SU-DHL-6 (cell line): ENCODE measurements around the gene TTC27.

Source experiments
- H2AFZ ChIP-seq: fragments of 200-600 bp; sonication (generic); 2 replicates; pipeline ENCODE4 v1.6.1; 2014; ENCODE audit warnings: low read depth, mild to moderate bottlenecking, moderate library complexity, mixed read lengths, antibody characterized with exemption, low read length; ENCODE audit not compliant: severe bottlenecking
- H3F3A ChIP-seq: fragments of 200-600 bp; shearing (Covaris generic); 2 replicates; pipeline ENCODE4 v1.6.0; 2016; ENCODE audit warnings: antibody characterized with exemption, mild to moderate bottlenecking; ENCODE audit not compliant: insufficient read depth
- H3K27ac ChIP-seq: fragments of 200-600 bp; sonication (generic); 2 replicates; pipeline ENCODE4 v1.5.1; 2016; ENCODE audit warnings: low read depth, mild to moderate bottlenecking, low read length, moderate library complexity, mixed read lengths
- H3K27me3 ChIP-seq: fragments of 200-600 bp; sonication (generic), shearing (Covaris generic); 2 replicates; pipeline ENCODE4 v1.6.0; 2014; ENCODE audit warnings: mild to moderate bottlenecking, low read length
- H3K36me3 ChIP-seq: fragments of 200-600 bp; sonication (generic); 2 replicates; pipeline ENCODE4 v1.6.1; 2014; ENCODE audit warnings: mild to moderate bottlenecking, low read length, mixed read lengths
- H3K4me2 ChIP-seq: fragments of 300-600, 200-600 bp; shearing (Covaris generic), sonication (generic); 2 replicates; pipeline ENCODE4 v1.6.0; 2014; ENCODE audit warnings: low read length, low read depth, mild to moderate bottlenecking; ENCODE audit not compliant: poor library complexity, severe bottlenecking
- H3K4me3 ChIP-seq: fragments of 200-600 bp; sonication (generic); 2 replicates; pipeline ENCODE4 v1.5.1; 2014; ENCODE audit warnings: antibody characterized with exemption, low read length, mild to moderate bottlenecking, mixed read lengths; ENCODE audit not compliant: insufficient read depth, poor library complexity, severe bottlenecking
- H3K79me2 ChIP-seq: fragments of 200-600 bp; sonication (generic); 2 replicates; pipeline ENCODE4 v1.6.1; 2014; ENCODE audit warnings: mild to moderate bottlenecking, low read length, moderate library complexity; ENCODE audit not compliant: insufficient read depth
- H3K9ac ChIP-seq: fragments of 200-600 bp; sonication (generic); 2 replicates; pipeline ENCODE4 v1.7.0; 2014; ENCODE audit warnings: mild to moderate bottlenecking, low read length
- H3K9me2 ChIP-seq: fragments of 200-600 bp; sonication (generic); replicated peaks from 2 replicates; pipeline ENCODE4 v1.6.1; 2014; ENCODE audit warnings: low read length; ENCODE audit not compliant: insufficient read depth
- H3K9me3 ChIP-seq: fragments of 200-600 bp; sonication (generic); 2 replicates; pipeline ENCODE4 v1.6.1; 2014; ENCODE audit warnings: low read length, mixed read lengths; ENCODE audit not compliant: insufficient read depth
- H4K20me1 ChIP-seq: fragments of 200-600 bp; sonication (generic); 2 replicates; pipeline ENCODE4 v1.6.1; 2014; ENCODE audit warnings: low read depth, mild to moderate bottlenecking, antibody characterized with exemption, low read length, moderate library complexity, mixed read lengths
- EZH2phosphoT487 ChIP-seq: fragments of 200-600 bp; sonication (generic), shearing (Covaris generic); conservative IDR thresholded peaks from 2 replicates; pipeline ENCODE4 v1.6.1; 2018; ENCODE audit warnings: mild to moderate bottlenecking, antibody characterized with exemption, low read length, moderate library complexity, mixed read lengths
- TF ChIP-seq, protein P1 (sequence below): fragments of 200-600 bp; sonication (generic); IDR thresholded peaks from one replicate; pipeline ENCODE4 v1.5.1; 2017; ENCODE audit warnings: antibody characterized with exemption, mild to moderate bottlenecking, low read length, moderate library complexity; ENCODE audit not compliant: insufficient read depth, poor library complexity, severe bottlenecking

TTC27 gene

DNA sequence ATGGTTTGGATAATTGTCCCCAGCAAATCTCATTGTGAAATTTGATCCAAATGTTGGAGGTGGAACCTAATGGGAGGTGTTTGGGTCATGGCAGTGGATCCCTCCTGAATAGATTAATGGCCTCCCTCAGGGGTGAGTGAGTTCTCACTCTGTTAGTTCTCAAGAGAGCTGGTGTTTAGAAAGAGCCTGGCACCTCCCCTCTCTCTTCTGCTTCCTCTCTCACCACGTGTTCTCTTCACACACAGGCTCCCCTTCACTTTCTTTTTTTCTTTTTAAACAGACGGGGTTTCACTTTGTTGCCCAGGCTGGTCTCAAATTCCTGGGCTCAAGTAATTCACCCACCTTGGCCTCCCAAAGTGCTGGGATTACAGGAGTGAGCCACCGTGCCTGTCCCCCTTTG is 207.3 kb downstream of the TTC27 start:
- Histone ChIP-seq H3K27me3 (no peaks in the 10 kb centered on the region), H3K4me3 (no peak overlapping the region), H3F3A (no peaks in the 10 kb centered on the region), H4K20me1 (no peaks in the 10 kb centered on the region), H3K9me3 (no peaks in the 10 kb centered on the region), H3K36me3 (no peaks in the 10 kb centered on the region), H3K79me2 (no peaks in the 10 kb centered on the region), H3K27ac (no peak overlapping the region), H3K4me2 (no peak overlapping the region), H2AFZ (peak overlapping the region; percentile 38), H3K9ac (no peak overlapping the region), H3K9me2 (no peaks in the 10 kb centered on the region)
- TF ChIP-seq EZH2phosphoT487 = no peak
- TF ChIP-seq, protein P1, sequence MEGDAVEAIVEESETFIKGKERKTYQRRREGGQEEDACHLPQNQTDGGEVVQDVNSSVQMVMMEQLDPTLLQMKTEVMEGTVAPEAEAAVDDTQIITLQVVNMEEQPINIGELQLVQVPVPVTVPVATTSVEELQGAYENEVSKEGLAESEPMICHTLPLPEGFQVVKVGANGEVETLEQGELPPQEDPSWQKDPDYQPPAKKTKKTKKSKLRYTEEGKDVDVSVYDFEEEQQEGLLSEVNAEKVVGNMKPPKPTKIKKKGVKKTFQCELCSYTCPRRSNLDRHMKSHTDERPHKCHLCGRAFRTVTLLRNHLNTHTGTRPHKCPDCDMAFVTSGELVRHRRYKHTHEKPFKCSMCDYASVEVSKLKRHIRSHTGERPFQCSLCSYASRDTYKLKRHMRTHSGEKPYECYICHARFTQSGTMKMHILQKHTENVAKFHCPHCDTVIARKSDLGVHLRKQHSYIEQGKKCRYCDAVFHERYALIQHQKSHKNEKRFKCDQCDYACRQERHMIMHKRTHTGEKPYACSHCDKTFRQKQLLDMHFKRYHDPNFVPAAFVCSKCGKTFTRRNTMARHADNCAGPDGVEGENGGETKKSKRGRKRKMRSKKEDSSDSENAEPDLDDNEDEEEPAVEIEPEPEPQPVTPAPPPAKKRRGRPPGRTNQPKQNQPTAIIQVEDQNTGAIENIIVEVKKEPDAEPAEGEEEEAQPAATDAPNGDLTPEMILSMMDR = no peak

DNA sequence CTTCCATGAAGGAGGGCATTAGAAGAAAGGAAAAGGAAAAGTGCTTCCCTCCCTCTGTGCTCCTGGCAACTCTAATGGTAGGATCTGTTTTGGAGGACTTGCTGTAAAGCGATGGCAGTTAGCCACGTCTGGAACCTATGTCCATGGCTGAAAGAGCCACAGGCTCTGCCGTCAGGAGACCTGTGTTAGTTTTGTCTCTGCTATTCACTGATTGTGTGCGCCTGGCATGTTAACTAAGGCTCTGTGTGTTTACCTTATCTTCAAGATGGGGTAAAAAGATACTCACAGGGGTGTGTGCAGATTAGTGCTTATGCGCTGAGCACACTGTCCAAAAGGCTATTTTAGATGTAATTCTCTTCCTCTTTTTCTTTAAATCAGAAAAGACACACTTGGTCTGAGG is 209.1 kb downstream of the TTC27 start:
- Histone ChIP-seq H3K27ac (no peak overlapping the region), H3K4me3 (no peak overlapping the region), H3K9me2 (no peaks in the 10 kb centered on the region), H3K9me3 (no peaks in the 10 kb centered on the region), H2AFZ (no peak overlapping the region), H4K20me1 (no peaks in the 10 kb centered on the region), H3K4me2 (no peak overlapping the region), H3K36me3 (no peaks in the 10 kb centered on the region), H3K27me3 (no peaks in the 10 kb centered on the region), H3K79me2 (no peaks in the 10 kb centered on the region), H3F3A (no peaks in the 10 kb centered on the region), H3K9ac (no peak overlapping the region)
- TF ChIP-seq, protein P1 = no peak
- TF ChIP-seq EZH2phosphoT487 = no peak

GRCh38 chr2:32838418-32838817 is 210.6 kb downstream of the TTC27 start:
- no peak overlapping the region for H3K27ac ChIP-seq

More at GRCh38 chr2:32838418-32838817, 210.6 kb downstream of the TTC27 start:
- H2AFZ ChIP-seq = peak overlapping the region; percentile 34
- TF ChIP-seq, protein P1 = no peak
- TF ChIP-seq EZH2phosphoT487 = no peak
- H3K9me3 ChIP-seq = no peaks in the 10 kb centered on the region
- H3F3A ChIP-seq = no peaks in the 10 kb centered on the region
- H3K4me2 ChIP-seq = no peak overlapping the region
- H3K9ac ChIP-seq = no peak overlapping the region
- no peaks in the 10 kb centered on the region for H4K20me1 ChIP-seq
- no peaks in the 10 kb centered on the region for H3K36me3 ChIP-seq
- H3K9me2 ChIP-seq = no peaks in the 10 kb centered on the region
- no peaks in the 10 kb centered on the region for H3K79me2 ChIP-seq
- no peaks in the 10 kb centered on the region for H3K27me3 ChIP-seq
- no peak overlapping the region for H3K4me3 ChIP-seq
